HEK293 (cell line): ENCODE results near the gene PA2G4.

ENCODE experiments used
- CTCF ChIA-PET: fragments of 350-600 bp; formaldehyde crosslinking; extraction: SDS; loops from one replicate; lab custom pipeline; 2021; ENCODE audit warnings: antibody characterized with exemption; lab: Yijun Ruan, JAX
- POLR2A ChIA-PET: fragments of 300-600 bp; formaldehyde crosslinking; extraction: SDS; loops from one replicate; lab custom pipeline; 2020; ENCODE audit warnings: antibody characterized with exemption, inconsistent platforms; lab: Yijun Ruan, JAX
- H3K27ac ChIP-seq: fragments of 200-500 bp; sonication (Bioruptor generic); 2 replicates; pipeline ENCODE4 v1.5.1; 2014; ENCODE audit warnings: low read depth, low read length, control low read depth, inconsistent platforms; ENCODE audit errors: extremely low read depth
- H3K36me3 ChIP-seq, 2 experiments: fragments of 200-500 bp in 1 of 2; sonication (Bioruptor generic) in 1 of 2; 1 replicate in 1 of 2; 2 replicates in 1 of 2; pipeline ENCODE4 v1.5.1; 2014 to 2017; ENCODE audit warnings: inconsistent platforms in 2 of 2, low read length in 2 of 2; ENCODE audit not compliant: control insufficient read depth in 2 of 2, insufficient read depth in 1 of 2
- H3K4me1 ChIP-seq: fragments of 200-500 bp; sonication (Bioruptor generic); 2 replicates; pipeline ENCODE4 v1.5.1; 2014; ENCODE audit warnings: mild to moderate bottlenecking, low read length, inconsistent platforms; ENCODE audit not compliant: control insufficient read depth, insufficient read depth
- H3K4me3 ChIP-seq: 2 replicates; pipeline ENCODE4 v1.5.1; 2011; ENCODE audit warnings: low read depth, mild to moderate bottlenecking, control low read depth, low read length, moderate library complexity
- H3K9me3 ChIP-seq: fragments of 200-500 bp; sonication (Bioruptor generic); 2 replicates; pipeline ENCODE4 v1.5.1; 2014; ENCODE audit warnings: low read depth, low read length, inconsistent platforms; ENCODE audit not compliant: control insufficient read depth, insufficient read depth
- BCL11B ChIP-seq: fragments of 450-650 bp; formaldehyde crosslinking; IDR thresholded peaks from 2 replicates; pipeline ENCODE4 v1.5.1; 2016; ENCODE audit warnings: low read depth, missing biosample characterization, missing genetic modification characterization
- EGR2 ChIP-seq: fragments of 450-650 bp; formaldehyde crosslinking; IDR thresholded peaks from 2 replicates; pipeline ENCODE4 v1.5.1; 2016; ENCODE audit warnings: low read depth, missing biosample characterization, missing genetic modification characterization
- HOXA7 ChIP-seq: sonication (generic); formaldehyde crosslinking; IDR thresholded peaks from 2 replicates; pipeline ENCODE4 v1.8.1; 2022; ENCODE audit warnings: missing genetic modification reagents, borderline replicate concordance
- KLF1 ChIP-seq: fragments of 450-650 bp; formaldehyde crosslinking; IDR thresholded peaks from 2 replicates; pipeline ENCODE4 v1.5.1; 2016; ENCODE audit warnings: missing biosample characterization, missing genetic modification characterization
- KLF16 ChIP-seq: fragments of 450-650 bp; formaldehyde crosslinking; IDR thresholded peaks from 2 replicates; pipeline ENCODE4 v1.5.1; 2017; ENCODE audit warnings: missing biosample characterization, missing genetic modification characterization
- SP3 ChIP-seq: fragments of 450-650 bp; formaldehyde crosslinking; IDR thresholded peaks from 2 replicates; pipeline ENCODE4 v1.5.1; 2016; ENCODE audit warnings: missing biosample characterization, missing genetic modification characterization
- SP7 ChIP-seq: fragments of 450-650 bp; formaldehyde crosslinking; IDR thresholded peaks from 2 replicates; pipeline ENCODE4 v1.5.1; 2016; ENCODE audit warnings: missing biosample characterization, missing genetic modification characterization
- ZFHX2 ChIP-seq: fragments of 450-650 bp; formaldehyde crosslinking; conservative IDR thresholded peaks from 2 replicates; pipeline ENCODE4 v1.5.1; 2016; ENCODE audit warnings: missing biosample characterization, missing genetic modification characterization
- ZFP69B ChIP-seq: fragments of 450-650 bp; formaldehyde crosslinking; IDR thresholded peaks from 2 replicates; pipeline ENCODE4 v1.5.1; 2016; ENCODE audit warnings: missing biosample characterization, missing genetic modification characterization
- ZNF121 ChIP-seq: fragments of 450-650 bp; formaldehyde crosslinking; IDR thresholded peaks from 2 replicates; pipeline ENCODE4 v1.5.1; 2016; ENCODE audit warnings: missing biosample characterization, missing genetic modification characterization
- ZNF19 ChIP-seq: fragments of 450-650 bp; formaldehyde crosslinking; IDR thresholded peaks from 2 replicates; pipeline ENCODE4; 2016; ENCODE audit warnings: missing biosample characterization, missing genetic modification characterization, low read depth
- ZNF221 ChIP-seq: fragments of 450-650 bp; formaldehyde crosslinking; IDR thresholded peaks from 2 replicates; pipeline ENCODE4 v1.5.1; 2017; ENCODE audit warnings: missing biosample characterization, missing genetic modification characterization, borderline replicate concordance
- ZNF324 ChIP-seq: fragments of 450-650 bp; formaldehyde crosslinking; IDR thresholded peaks from 2 replicates; pipeline ENCODE4 v1.5.1; 2016; ENCODE audit warnings: missing biosample characterization, missing genetic modification characterization
- ZNF354C ChIP-seq: fragments of 450-650 bp; formaldehyde crosslinking; IDR thresholded peaks from 2 replicates; pipeline ENCODE4 v1.5.1; 2016; ENCODE audit warnings: missing biosample characterization, missing genetic modification characterization, low read depth, borderline replicate concordance
- ZNF473 ChIP-seq: fragments of 450-650 bp; formaldehyde crosslinking; IDR thresholded peaks from 2 replicates; pipeline ENCODE4 v1.5.1; 2017; ENCODE audit warnings: missing biosample characterization, missing genetic modification characterization
- ZNF514 ChIP-seq: fragments of 450-650 bp; formaldehyde crosslinking; IDR thresholded peaks from 2 replicates; pipeline ENCODE4 v1.5.1; 2016; ENCODE audit warnings: missing biosample characterization, missing genetic modification characterization
- ZNF560 ChIP-seq: fragments of 450-650 bp; formaldehyde crosslinking; IDR thresholded peaks from 2 replicates; pipeline ENCODE4 v1.5.1; 2017; ENCODE audit warnings: missing biosample characterization, missing genetic modification characterization, borderline replicate concordance
- ZNF571 ChIP-seq: fragments of 450-650 bp; formaldehyde crosslinking; IDR thresholded peaks from 2 replicates; pipeline ENCODE4 v1.5.0; 2017; ENCODE audit warnings: missing biosample characterization, missing genetic modification characterization
- ZNF658 ChIP-seq: fragments of 450-650 bp; formaldehyde crosslinking; IDR thresholded peaks from 2 replicates; pipeline ENCODE4; 2016; ENCODE audit warnings: missing biosample characterization, missing genetic modification characterization
- ZNF677 ChIP-seq: fragments of 450-650 bp; IDR thresholded peaks from 2 replicates; pipeline ENCODE4 v1.5.0; 2018; ENCODE audit warnings: missing biosample characterization, mild to moderate bottlenecking, missing genetic modification characterization, moderate library complexity
- ZNF747 ChIP-seq: fragments of 450-650 bp; formaldehyde crosslinking; IDR thresholded peaks from 2 replicates; pipeline ENCODE4 v1.5.1; 2016; ENCODE audit warnings: missing biosample characterization, missing genetic modification characterization
- TF ChIP-seq, protein P1 (sequence below): fragments of 450-650 bp; formaldehyde crosslinking; IDR thresholded peaks from 2 replicates; pipeline ENCODE4 v1.5.1; 2016; ENCODE audit warnings: missing biosample characterization, missing genetic modification characterization
- TF ChIP-seq, protein P2 (sequence below): fragments of 450-650 bp; formaldehyde crosslinking; IDR thresholded peaks from 2 replicates; pipeline ENCODE4 v1.5.1; 2017; ENCODE audit warnings: missing biosample characterization, mild to moderate bottlenecking, missing genetic modification characterization, moderate library complexity
- TF ChIP-seq, protein P3 (sequence below): fragments of 450-650 bp; formaldehyde crosslinking; IDR thresholded peaks from 2 replicates; pipeline ENCODE4 v1.5.1; 2017; ENCODE audit warnings: missing biosample characterization, missing genetic modification characterization
- TF ChIP-seq, protein P4 (sequence below): fragments of 450-650 bp; formaldehyde crosslinking; IDR thresholded peaks from 2 replicates; pipeline ENCODE4 v1.5.1; 2016; ENCODE audit warnings: missing biosample characterization, missing genetic modification characterization, low read depth

The PA2G4 gene

DNA sequence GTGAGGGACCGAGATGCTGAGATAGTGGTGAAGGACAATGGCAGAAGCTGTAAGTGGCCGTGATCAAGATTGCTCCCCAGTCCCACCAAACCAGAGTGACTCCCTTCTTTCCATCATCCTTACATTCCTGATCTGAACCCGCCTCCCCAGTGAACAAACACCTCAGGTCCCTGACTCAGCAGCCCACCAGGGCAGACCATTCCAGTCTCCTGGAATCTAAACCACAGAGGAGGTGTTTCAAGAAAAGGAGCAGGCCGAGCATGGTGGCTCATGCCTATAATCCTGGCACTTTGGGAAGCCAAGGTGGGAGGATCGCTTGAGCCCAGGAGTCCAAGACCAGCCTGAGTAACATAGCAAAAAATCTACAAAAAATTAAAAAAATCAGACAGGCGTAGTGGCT is 17.8 kb upstream of the PA2G4 start (continued):
- TF ChIP-seq, protein P1, sequence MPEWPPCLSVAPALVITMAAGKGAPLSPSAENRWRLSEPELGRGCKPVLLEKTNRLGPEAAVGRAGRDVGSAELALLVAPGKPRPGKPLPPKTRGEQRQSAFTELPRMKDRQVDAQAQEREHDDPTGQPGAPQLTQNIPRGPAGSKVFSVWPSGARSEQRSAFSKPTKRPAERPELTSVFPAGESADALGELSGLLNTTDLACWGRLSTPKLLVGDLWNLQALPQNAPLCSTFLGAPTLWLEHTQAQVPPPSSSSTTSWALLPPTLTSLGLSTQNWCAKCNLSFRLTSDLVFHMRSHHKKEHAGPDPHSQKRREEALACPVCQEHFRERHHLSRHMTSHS (tag by site-specific recombination) = no peak
- TF ChIP-seq BCL11B (tag by site-specific recombination) (no peak), ZNF514 (tag by site-specific recombination) (no peak), ZNF571 (tag by site-specific recombination) (no peak), ZNF473 (tag by site-specific recombination) (no peak), ZNF221 (tag by site-specific recombination) (no peak)
- TF ChIP-seq, protein P2, sequence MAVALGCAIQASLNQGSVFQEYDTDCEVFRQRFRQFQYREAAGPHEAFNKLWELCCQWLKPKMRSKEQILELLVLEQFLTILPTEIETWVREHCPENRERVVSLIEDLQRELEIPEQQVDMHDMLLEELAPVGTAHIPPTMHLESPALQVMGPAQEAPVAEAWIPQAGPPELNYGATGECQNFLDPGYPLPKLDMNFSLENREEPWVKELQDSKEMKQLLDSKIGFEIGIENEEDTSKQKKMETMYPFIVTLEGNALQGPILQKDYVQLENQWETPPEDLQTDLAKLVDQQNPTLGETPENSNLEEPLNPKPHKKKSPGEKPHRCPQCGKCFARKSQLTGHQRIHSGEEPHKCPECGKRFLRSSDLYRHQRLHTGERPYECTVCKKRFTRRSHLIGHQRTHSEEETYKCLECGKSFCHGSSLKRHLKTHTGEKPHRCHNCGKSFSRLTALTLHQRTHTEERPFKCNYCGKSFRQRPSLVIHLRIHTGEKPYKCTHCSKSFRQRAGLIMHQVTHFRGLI (tag by site-specific recombination) = no peak
- TF ChIP-seq, protein P3, sequence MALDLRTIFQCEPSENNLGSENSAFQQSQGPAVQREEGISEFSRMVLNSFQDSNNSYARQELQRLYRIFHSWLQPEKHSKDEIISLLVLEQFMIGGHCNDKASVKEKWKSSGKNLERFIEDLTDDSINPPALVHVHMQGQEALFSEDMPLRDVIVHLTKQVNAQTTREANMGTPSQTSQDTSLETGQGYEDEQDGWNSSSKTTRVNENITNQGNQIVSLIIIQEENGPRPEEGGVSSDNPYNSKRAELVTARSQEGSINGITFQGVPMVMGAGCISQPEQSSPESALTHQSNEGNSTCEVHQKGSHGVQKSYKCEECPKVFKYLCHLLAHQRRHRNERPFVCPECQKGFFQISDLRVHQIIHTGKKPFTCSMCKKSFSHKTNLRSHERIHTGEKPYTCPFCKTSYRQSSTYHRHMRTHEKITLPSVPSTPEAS = no peak

DNA sequence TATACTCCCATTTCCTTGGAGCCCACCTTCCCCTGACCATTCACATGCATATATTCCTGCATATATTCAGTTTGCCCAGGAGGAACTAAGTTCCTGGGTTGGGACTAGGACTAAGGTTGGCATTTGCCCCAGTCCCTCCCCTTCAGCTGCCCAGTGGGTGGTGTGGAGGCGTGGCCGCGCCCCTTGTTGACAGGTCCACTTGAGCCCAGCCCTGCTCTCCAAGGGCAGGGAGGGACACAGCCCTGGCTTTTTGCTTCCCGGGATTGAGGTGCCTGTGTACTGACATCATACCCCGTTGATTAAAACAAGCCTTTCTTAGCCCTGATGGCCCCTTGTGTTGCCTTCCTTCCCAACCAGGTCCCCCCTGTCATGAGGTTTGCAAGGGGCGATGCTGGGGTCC is 17.1 kb upstream of the PA2G4 start:
- no peak overlapping the region for H3K27ac ChIP-seq
- H3K4me1 ChIP-seq = no peaks in the 10 kb centered on the region
- ChIA-PET CTCF (no interaction called here), POLR2A (no interaction called here)
- no peaks in the 10 kb centered on the region; the same call in 1 of the 2 replicates for H3K9me3 ChIP-seq
- TF ChIP-seq, protein P4, sequence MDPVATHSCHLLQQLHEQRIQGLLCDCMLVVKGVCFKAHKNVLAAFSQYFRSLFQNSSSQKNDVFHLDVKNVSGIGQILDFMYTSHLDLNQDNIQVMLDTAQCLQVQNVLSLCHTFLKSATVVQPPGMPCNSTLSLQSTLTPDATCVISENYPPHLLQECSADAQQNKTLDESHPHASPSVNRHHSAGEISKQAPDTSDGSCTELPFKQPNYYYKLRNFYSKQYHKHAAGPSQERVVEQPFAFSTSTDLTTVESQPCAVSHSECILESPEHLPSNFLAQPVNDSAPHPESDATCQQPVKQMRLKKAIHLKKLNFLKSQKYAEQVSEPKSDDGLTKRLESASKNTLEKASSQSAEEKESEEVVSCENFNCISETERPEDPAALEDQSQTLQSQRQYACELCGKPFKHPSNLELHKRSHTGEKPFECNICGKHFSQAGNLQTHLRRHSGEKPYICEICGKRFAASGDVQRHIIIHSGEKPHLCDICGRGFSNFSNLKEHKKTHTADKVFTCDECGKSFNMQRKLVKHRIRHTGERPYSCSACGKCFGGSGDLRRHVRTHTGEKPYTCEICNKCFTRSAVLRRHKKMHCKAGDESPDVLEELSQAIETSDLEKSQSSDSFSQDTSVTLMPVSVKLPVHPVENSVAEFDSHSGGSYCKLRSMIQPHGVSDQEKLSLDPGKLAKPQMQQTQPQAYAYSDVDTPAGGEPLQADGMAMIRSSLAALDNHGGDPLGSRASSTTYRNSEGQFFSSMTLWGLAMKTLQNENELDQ (tag by site-specific recombination) = no peak
- TF ChIP-seq ZFP69B (tag by site-specific recombination) = no peak
- TF ChIP-seq ZNF19 (tag by site-specific recombination) = no peak
- TF ChIP-seq ZNF677 (tag by site-specific recombination) = no peak
- no peak for TF ChIP-seq SP3 (tag by site-specific recombination)
- TF ChIP-seq KLF1 = peak; percentile 83
- TF ChIP-seq KLF16 (tag by site-specific recombination) = no peak
- TF ChIP-seq EGR2 = peak; percentile 78
- no peak for TF ChIP-seq HOXA7
- TF ChIP-seq ZNF747 (tag by site-specific recombination) = no peak
- TF ChIP-seq ZNF658 = no peak
- no peak for TF ChIP-seq SP7 (tag by site-specific recombination)
- no peak for TF ChIP-seq ZNF121 (tag by site-specific recombination)
- TF ChIP-seq ZNF354C (tag by site-specific recombination) = no peak
- no peak for TF ChIP-seq ZNF324 (tag by site-specific recombination)
- TF ChIP-seq ZNF560 = no peak
- TF ChIP-seq ZFHX2 = peak; percentile 82
- H3K36me3 ChIP-seq = peaks cover 0 to 10% of the 10 kb centered on the region in 2 experiments; a peak in 2 of 3 replicates
- no peak overlapping the region for H3K4me3 ChIP-seq
